Erythroblast (primary cell): ENCODE measurements around the gene GADD45A.

ENCODE experiments used
- GATA1 ChIP-seq: IDR thresholded peaks from 2 replicates; pipeline ENCODE4 v1.6.1; 2011; ENCODE audit warnings: low read depth, mild to moderate bottlenecking, control low read depth, low read length, moderate library complexity
- POLR2A ChIP-seq: IDR thresholded peaks from 2 replicates; pipeline ENCODE4 v1.6.1; 2011; ENCODE audit warnings: mild to moderate bottlenecking, low read length

DNA sequence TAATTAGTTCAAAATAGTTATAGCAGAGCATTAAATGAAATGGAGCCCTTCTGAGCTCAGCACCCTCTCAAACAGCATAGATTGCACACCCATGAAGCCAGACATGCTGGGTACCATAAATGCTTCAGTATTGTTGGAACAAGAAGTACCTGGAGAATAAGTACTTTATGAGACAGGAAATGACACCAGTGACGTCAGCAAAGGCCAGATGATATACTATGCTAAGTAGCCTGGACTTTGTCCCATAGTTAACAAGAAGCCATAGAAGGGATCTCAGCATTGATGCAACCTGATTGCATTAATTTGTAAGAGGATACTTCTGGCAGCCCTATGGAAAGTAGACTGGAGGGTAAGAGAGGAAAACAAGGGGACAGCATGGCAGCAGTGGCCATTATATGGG lies 16.3 kb upstream of the GADD45A start:
- TF ChIP-seq POLR2A (no peak), GATA1 (no peak)
